Peyer's patch (tissue), 4 donors: ENCODE measurements around the gene FAM241A.

Source experiments
- POLR2A ChIP-seq, 2 donors: fragments of 450-650 bp; IDR thresholded peaks; one replicate each; pipeline ENCODE4 v1.5.1; 2017; ENCODE audit warnings: antibody characterized with exemption in 2 of 2, mild to moderate bottlenecking in 2 of 2, moderate library complexity in 2 of 2
- TF ChIP-seq, protein P1 (sequence below), 6 experiments: fragments of 450-650 bp in 4 of 6; fragments of 200-600 bp in 2 of 6; sonication (generic) in 1 of 6; IDR thresholded peaks; one replicate each; pipeline ENCODE4 v1.5.1; 2017 to 2019; ENCODE audit warnings: antibody characterized with exemption in 6 of 6, mild to moderate bottlenecking in 3 of 6, moderate library complexity in 1 of 6

DNA sequence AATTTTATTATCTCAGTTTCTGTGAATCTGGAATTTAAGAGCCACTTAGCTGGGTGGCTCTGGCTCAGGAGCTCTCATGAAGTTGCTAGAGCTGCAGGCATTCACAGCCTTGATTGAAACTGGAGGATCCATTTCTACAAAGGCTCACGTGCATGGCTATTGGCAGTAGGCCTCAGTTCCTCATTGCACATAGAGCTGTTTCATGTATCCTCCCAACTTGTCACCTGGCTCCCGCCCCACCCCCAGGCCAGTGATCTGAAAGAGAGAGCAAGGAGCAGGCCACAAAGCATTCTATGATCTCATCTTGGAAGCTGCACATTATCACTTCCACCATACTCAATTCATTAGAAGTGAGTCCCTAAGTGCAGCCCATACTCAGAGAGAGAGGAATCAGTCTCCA lies 67.8 kb downstream of the FAM241A start:
- TF ChIP-seq, protein P1, sequence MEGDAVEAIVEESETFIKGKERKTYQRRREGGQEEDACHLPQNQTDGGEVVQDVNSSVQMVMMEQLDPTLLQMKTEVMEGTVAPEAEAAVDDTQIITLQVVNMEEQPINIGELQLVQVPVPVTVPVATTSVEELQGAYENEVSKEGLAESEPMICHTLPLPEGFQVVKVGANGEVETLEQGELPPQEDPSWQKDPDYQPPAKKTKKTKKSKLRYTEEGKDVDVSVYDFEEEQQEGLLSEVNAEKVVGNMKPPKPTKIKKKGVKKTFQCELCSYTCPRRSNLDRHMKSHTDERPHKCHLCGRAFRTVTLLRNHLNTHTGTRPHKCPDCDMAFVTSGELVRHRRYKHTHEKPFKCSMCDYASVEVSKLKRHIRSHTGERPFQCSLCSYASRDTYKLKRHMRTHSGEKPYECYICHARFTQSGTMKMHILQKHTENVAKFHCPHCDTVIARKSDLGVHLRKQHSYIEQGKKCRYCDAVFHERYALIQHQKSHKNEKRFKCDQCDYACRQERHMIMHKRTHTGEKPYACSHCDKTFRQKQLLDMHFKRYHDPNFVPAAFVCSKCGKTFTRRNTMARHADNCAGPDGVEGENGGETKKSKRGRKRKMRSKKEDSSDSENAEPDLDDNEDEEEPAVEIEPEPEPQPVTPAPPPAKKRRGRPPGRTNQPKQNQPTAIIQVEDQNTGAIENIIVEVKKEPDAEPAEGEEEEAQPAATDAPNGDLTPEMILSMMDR (IDR thresholded peaks at IDR 0.05), result no peak
- TF ChIP-seq POLR2A (IDR thresholded peaks at IDR 0.05), result no peak
